Glomerular endothelial cell (primary cell): ENCODE results near the gene EFHD1. TPM values are rescaled to one million over a fixed set of nuclear protein-coding genes. Genes with fewer than 3 reads are reported as not detected.
A peak's percentile ranks its signal among the peaks of the same experiment; 100 is the strongest.

Experiments
- DNase-seq: peaks from one replicate; pipeline ENCODE4 v3.0.0-alpha.2; 2011; ENCODE audit warnings: low read depth, low spot score; ENCODE audit errors: extremely low read depth
- total RNA-seq: library from RNA; depleted of rRNA; stranded (reverse); fragments of >200 nt; gene quantifications from 2 replicates; pipeline ENCODE4 v1.2.3, GENCODE V29; 2015

Gene EFHD1, protein sequence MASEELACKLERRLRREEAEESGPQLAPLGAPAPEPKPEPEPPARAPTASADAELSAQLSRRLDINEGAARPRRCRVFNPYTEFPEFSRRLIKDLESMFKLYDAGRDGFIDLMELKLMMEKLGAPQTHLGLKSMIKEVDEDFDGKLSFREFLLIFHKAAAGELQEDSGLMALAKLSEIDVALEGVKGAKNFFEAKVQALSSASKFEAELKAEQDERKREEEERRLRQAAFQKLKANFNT
- 1.6 and 1.9 TPM in 2 replicates for total RNA-seq

GRCh38 chr2:232633413-232634205 lies at the start of gene EFHD1:
TSS of gene EFHD1 (plus strand) at chr2:232633604. CDS start at chr2:232633705, 101 bp downstream.
- no peak for DNase-seq

DNA sequence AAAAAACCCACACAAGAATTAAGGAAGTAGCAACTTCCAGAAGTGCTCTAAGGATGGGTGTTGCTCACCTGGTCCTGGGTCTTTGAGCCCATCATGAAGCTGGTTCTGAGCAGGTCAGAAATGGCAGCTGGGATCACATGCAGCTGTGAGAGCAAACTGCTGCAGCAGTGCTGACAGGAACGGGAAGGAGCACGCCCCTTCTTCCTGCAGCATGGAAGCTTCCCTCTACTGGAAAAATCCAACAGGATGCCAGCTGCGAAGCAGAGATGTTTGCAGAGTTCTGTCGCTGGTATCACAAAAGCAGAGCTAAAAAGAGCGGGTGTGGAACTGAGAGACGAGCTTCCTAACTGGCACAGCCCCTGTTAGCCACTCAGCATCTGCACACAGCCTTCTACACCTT lies 49.2 kb upstream of the EFHD1 start:
- no peak for DNase-seq

GRCh38 chr2:232586943-232587505 lies 46.4 kb upstream of the EFHD1 start:
- DNase-seq: no peak

- no peak for DNase-seq
Observed at GRCh38 chr2:232587512-232587911, 45.9 kb upstream of the EFHD1 start.

- DNase-seq: no peak
Observed at GRCh38 chr2:232588031-232588430, 45.4 kb upstream of the EFHD1 start.

GRCh38 chr2:232588680-232589585 lies 44.5 kb upstream of the EFHD1 start:
- DNase-seq: no peak

GRCh38 chr2:232592772-232593395 lies 40.5 kb upstream of the EFHD1 start:
- peak; percentile 48 for DNase-seq

GRCh38 chr2:232593982-232594381 lies 39.4 kb upstream of the EFHD1 start:
- no peak for DNase-seq

DNA sequence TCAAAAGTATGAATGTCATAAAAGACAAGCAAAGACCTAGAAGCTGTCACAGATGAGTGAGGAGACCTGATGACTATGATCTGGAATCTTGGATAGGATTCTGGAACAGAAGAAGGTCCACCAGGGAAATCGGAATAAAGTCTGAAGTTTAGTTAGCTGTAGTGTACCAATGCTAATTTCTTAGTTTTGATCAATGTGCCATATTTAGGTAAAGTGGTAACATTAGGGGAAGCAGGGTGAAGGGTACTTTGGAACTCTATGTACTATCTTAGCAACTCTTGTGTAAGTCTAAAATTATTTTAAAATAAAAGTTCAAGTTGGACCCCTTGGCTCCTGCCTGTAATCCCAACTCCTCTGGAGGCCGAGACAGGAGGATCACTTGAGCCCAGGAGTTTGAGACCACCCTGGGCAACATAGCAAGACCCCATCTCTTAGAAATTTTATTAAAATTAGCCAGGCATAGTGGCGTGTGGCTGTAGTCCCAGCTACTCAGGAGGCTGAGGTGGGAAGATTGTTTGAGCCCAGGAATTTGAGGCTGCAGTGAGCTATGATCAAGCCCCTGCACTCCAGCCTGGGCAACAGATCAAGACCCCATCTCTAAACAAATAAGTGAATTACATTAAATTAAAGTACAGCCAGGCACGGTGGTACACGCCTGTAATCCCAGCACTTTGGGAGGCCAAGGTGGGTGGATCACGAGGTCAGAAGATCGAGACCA lies 35.9 kb upstream of the EFHD1 start:
- DNase-seq: no peak

GRCh38 chr2:232598293-232598692 lies 35.1 kb upstream of the EFHD1 start:
- DNase-seq: no peak

DNA sequence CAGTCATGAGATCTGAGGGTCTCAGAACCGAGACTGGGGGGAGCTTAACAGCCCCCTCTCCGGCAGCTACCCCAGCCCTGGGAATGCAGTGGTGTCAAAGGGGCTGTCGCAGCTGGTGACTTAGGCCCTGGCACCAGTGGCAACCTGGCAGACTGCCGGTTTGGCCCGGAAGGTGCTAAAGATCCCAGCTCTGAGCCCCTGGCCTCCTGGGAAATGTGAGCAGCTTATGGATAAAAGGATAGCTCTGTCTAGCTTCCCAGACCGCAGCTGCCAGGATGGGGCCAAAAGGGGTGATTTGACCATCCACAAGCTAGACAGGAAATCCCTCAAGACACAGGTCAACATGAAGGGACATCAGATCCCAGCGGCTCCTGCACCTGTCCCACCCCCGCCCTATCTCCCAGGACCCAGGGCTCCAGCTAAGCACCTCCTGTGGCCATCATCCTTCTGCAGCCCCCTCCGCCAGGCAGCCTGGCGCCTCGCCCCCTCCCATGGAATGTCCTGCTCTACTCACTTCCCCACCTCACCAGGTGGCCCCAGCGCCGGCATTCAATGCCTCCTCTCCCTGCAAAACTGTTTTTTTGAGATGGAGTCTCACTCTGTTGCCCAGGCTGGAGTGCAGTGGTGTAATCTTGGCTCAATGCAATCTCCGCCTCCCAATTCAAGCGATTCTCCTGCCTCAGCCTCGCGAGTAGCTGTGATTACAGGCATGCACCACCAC lies 33.2 kb upstream of the EFHD1 start:
- DNase-seq: no peak

GRCh38 chr2:232603283-232603682 lies 30.1 kb upstream of the EFHD1 start:
- no peak for DNase-seq

GRCh38 chr2:232604535-232604934 lies 28.9 kb upstream of the EFHD1 start:
- no peak for DNase-seq

GRCh38 chr2:232607011-232607410 lies 26.4 kb upstream of the EFHD1 start:
- DNase-seq: no peak

GRCh38 chr2:232609607-232610006 lies 23.8 kb upstream of the EFHD1 start:
- no peak for DNase-seq

- DNase-seq: no peak
Observed at GRCh38 chr2:232610081-232610480, 23.3 kb upstream of the EFHD1 start.

GRCh38 chr2:232611061-232611460 lies 22.3 kb upstream of the EFHD1 start:
- no peak for DNase-seq

GRCh38 chr2:232611559-232612218 lies 21.7 kb upstream of the EFHD1 start:
- no peak for DNase-seq
